Right atrium auricular region (tissue), 2 donors: ENCODE measurements around the gene CRYAB. TPM values are rescaled to one million over a fixed set of nuclear protein-coding genes. Genes with fewer than 3 reads are reported as not detected.
A peak's percentile ranks its signal among the peaks of the same experiment; 100 is the strongest.

Experiments used
- DNase-seq: peaks from one replicate; pipeline ENCODE4 v3.0.0-alpha.2; 2019; ENCODE audit warnings: low spot score
- H3K27ac ChIP-seq, 2 donors: fragments of 200-600 bp; sonication (generic); 1 replicate in 1 of 2; 2 replicates in 1 of 2; pipeline ENCODE4 v1.5.1; 2016 to 2019
- H3K27me3 ChIP-seq, 2 donors: fragments of 200-600 bp; sonication (generic); one replicate each; pipeline versions ENCODE4 v1.5.1 to v1.6.0; 2017 to 2019
- H3K36me3 ChIP-seq: fragments of 200-600 bp; sonication (generic); one replicate; pipeline ENCODE4 v1.5.1; 2016
- H3K4me1 ChIP-seq, 2 donors: fragments of 200-600 bp; sonication (generic); one replicate each; pipeline versions ENCODE4 v1.5.1 to v1.6.0; 2017 to 2019
- H3K4me3 ChIP-seq, 2 donors: fragments of 200-600 bp; sonication (generic); 1 replicate in 1 of 2; 2 replicates in 1 of 2; pipeline ENCODE4 v1.5.1; 2017 to 2019; ENCODE audit warnings: mild to moderate bottlenecking in 1 of 2, moderate library complexity in 1 of 2
- H3K9me3 ChIP-seq, 2 donors: fragments of 200-600 bp; sonication (generic); one replicate each; pipeline ENCODE4 v1.5.1; 2019
- CTCF ChIP-seq, 2 donors: fragments of 200-600 bp; sonication (generic); IDR thresholded peaks; one replicate each; pipeline ENCODE4 v1.5.1; 2019; ENCODE audit warnings: antibody characterized with exemption in 2 of 2
- total RNA-seq, 2 donors: library from RNA; depleted of rRNA; stranded (reverse); fragments of >200 nt; gene quantifications; one replicate each; pipeline ENCODE4 v1.1.0, GENCODE V29; 2016

Gene CRYAB
- total RNA-seq, 2 donors from 2014 or later, result 2,961 to 3,608 TPM

DNA sequence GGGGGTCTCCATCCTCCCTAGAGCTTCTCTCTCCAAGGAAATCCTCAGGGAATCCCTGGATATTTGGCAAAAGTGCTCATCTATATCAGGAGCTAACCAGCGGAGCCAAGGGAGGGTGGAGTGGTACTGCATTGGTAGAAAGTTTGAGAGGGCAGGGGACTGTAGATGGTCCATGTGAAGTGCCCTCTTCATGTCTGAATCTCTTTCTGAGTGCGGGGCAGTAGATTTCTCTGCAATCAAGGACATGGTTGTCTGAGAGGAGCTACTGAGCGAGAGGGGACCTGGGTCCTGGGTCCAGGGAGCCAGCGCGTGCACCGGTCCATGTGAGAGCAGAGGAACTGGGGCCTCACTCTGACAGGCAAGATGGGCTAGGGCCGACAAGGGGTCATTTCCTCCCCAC is 26.3 kb upstream of the CRYAB start:
- H3K9me3 ChIP-seq, result no peaks in the 10 kb centered on the region
- peak overlapping the region; percentile 52 to 72 for H3K4me3 ChIP-seq
- H3K4me1 ChIP-seq, result peaks cover 2 to 54% of the 10 kb centered on the region in 2 donors
- H3K36me3 ChIP-seq, result no peaks in the 10 kb centered on the region
- peak; percentile 55 for DNase-seq
- H3K27me3 ChIP-seq, result no peaks in the 10 kb centered on the region
- H3K27ac ChIP-seq, result peak overlapping the region; percentile 78 to 84
- no peak for TF ChIP-seq CTCF (IDR thresholded peaks at IDR 0.05)

DNA sequence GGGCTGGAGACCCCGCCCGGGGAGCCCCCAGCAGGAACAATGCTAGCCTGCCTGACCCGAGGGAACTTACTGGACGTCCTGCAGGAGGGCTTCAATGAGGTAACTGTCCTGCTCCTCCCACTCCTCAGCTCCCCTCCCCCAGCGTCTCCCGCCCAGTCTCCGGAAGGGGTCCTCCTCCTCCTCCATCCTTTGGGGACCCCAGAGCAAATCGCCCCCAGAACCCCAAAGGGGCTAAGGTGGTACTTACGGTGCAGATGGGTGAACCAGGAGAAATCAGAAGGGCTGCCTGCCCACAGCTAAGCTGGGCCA is 25.8 kb upstream of the CRYAB start:
- Histone ChIP-seq H3K27me3 (no peaks in the 10 kb centered on the region), H3K36me3 (no peaks in the 10 kb centered on the region), H3K4me3 (peak overlapping the region; percentile 52 to 72), H3K9me3 (no peaks in the 10 kb centered on the region), H3K4me1 (peaks cover 2 to 53% of the 10 kb centered on the region in 2 donors), H3K27ac (peak overlapping the region; percentile 78 to 84)
- TF ChIP-seq CTCF (IDR thresholded peaks at IDR 0.05), result no peak
- no peak for DNase-seq

- Histone ChIP-seq H3K27ac (peak overlapping the region; percentile 78 to 84), H3K4me1 (peaks cover 2 to 50% of the 10 kb centered on the region in 2 donors), H3K36me3 (no peaks in the 10 kb centered on the region), H3K4me3 (peak overlapping the region in 1 of 2 donors; percentile 72), H3K9me3 (no peaks in the 10 kb centered on the region), H3K27me3 (no peaks in the 10 kb centered on the region)
- DNase-seq, result no peak
- TF ChIP-seq CTCF (IDR thresholded peaks at IDR 0.05), result no peak
These were observed 24.5 kb upstream of the CRYAB start for GRCh38 chr11:111936040-111936540.

GRCh38 chr11:111935317-111936039 is 23.9 kb upstream of the CRYAB start:
- Histone ChIP-seq H3K4me1 (peaks cover 2 to 50% of the 10 kb centered on the region in 2 donors), H3K4me3 (no peak overlapping the region)

GRCh38 chr11:111934306-111934705 is 22.7 kb upstream of the CRYAB start:
- H3K4me1 ChIP-seq, result peaks cover 2 to 44% of the 10 kb centered on the region in 2 donors
- H3K4me3 ChIP-seq, result no peak overlapping the region
- no peaks in the 10 kb centered on the region for H3K9me3 ChIP-seq
- DNase-seq, result no peak
- no peaks in the 10 kb centered on the region for H3K27me3 ChIP-seq
- TF ChIP-seq CTCF (IDR thresholded peaks at IDR 0.05), result no peak
- H3K27ac ChIP-seq, result peak overlapping the region in 1 of 2 donors; percentile 78
- no peaks in the 10 kb centered on the region for H3K36me3 ChIP-seq

More at GRCh38 chr11:111935317-111936039, 23.9 kb upstream of the CRYAB start:
- no peak for TF ChIP-seq CTCF (IDR thresholded peaks at IDR 0.05)
- H3K27me3 ChIP-seq, result no peaks in the 10 kb centered on the region
- peak; percentile 53 for DNase-seq
- H3K27ac ChIP-seq, result peak overlapping the region; percentile 78 to 84
- H3K36me3 ChIP-seq, result no peaks in the 10 kb centered on the region
- H3K9me3 ChIP-seq, result no peaks in the 10 kb centered on the region
